Skeletal muscle satellite cell (primary cell): Measurements from ENCODE around the gene ITGA3.

Experiments used
- H3K27me3 ChIP-seq: 2 replicates; pipeline ENCODE4 v1.7.0; 2013; ENCODE audit warnings: low read length; ENCODE audit not compliant: control insufficient read depth, insufficient read depth
- H3K36me3 ChIP-seq: 2 replicates; pipeline ENCODE4 v1.7.0; 2013; ENCODE audit warnings: mild to moderate bottlenecking, control low read depth, low read length; ENCODE audit not compliant: insufficient read depth
- H3K4me1 ChIP-seq: 2 replicates; pipeline ENCODE4 v1.7.0; 2013; ENCODE audit warnings: low read length; ENCODE audit not compliant: control insufficient read depth, insufficient read depth
- H3K4me2 ChIP-seq: 2 replicates; pipeline ENCODE4 v1.7.0; 2013; ENCODE audit warnings: mild to moderate bottlenecking, low read length
- H3K4me3 ChIP-seq: 2 replicates; pipeline ENCODE4 v1.7.0; 2013; ENCODE audit warnings: low read length
- H3K9ac ChIP-seq: 2 replicates; pipeline ENCODE4 v1.7.0; 2013; ENCODE audit warnings: mild to moderate bottlenecking, low read depth, low read length, moderate library complexity
- H3K9me3 ChIP-seq: replicated peaks from 2 replicates; pipeline ENCODE4 v1.7.0; 2013; ENCODE audit warnings: mild to moderate bottlenecking, control low read depth, low read length

The ITGA3 gene

DNA sequence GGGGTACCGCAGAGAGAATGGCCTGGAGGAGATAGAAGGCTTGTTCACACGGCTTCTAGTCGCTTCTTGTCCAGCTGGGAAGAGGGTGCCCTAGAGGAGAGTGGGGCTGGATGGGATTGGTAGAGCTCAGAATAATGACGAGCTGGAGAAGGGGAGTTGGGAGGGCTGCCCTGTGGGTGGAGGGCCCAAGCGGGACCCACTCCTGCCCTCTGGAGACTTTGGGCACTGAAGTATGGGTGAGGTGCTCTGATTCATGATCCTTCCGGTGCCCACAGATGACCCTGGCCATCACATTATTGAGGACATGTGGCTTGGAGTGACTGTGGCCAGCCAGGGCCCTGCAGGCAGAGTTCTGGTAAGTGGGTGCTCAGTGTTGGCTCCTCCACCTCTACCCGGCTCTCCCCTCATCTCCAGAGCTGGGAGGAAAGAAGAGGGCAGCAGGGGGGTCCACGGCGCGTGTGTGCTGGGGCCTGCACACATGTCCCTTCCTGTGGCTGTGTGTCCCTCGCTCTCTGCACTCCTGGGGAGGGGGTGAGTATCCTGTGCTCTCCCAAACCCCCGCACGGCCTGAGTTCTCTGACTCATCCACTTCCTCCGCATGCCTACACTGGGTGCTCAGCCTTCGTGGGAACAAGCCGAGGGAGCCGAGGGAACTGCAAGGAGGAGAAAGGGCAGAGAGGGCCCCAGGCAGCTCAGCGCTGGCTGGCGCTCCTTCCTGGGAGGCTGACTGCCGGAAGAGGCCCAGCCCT lies 8.5 kb downstream of the ITGA3 start:
- H3K4me3 ChIP-seq = peak overlapping the region; percentile 43

DNA sequence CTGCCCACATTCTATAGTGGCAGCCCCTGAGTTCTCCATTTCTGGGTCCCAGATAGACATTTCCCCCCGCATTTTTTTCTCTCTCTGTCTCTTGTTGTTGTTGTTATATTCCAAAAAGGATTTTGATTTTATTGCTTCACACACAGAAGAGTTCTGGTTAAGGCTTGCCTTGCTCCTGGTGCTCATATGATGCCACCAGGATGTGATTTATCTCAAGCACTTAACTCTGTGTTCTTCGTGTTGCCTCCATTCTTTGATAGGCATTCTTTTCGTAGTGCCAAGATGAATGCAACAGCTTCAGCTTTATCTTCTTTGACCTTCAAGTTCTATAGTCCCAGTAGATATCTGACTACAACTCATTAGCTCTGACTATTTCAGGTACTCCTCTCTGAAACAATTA lies 9.1 kb downstream of the ITGA3 start:
- peak overlapping the region; percentile 43 for H3K4me3 ChIP-seq
- peak overlapping the region; percentile 94 for H3K4me2 ChIP-seq
- peaks cover 49% of the 10 kb centered on the region for H3K36me3 ChIP-seq
- H3K9ac ChIP-seq = peak overlapping the region; percentile 84
- peaks cover 79% of the 10 kb centered on the region for H3K4me1 ChIP-seq
- no peaks in the 10 kb centered on the region for H3K27me3 ChIP-seq
- no peaks in the 10 kb centered on the region for H3K9me3 ChIP-seq

More for the DNA sequence above, 8.5 kb downstream of the ITGA3 start:
- no peaks in the 10 kb centered on the region for H3K27me3 ChIP-seq
- H3K4me1 ChIP-seq = peaks cover 85% of the 10 kb centered on the region
- peaks cover 43% of the 10 kb centered on the region for H3K36me3 ChIP-seq
- peak overlapping the region; percentile 84 for H3K9ac ChIP-seq
- H3K4me2 ChIP-seq = peak overlapping the region; percentile 94
- H3K9me3 ChIP-seq = no peaks in the 10 kb centered on the region

DNA sequence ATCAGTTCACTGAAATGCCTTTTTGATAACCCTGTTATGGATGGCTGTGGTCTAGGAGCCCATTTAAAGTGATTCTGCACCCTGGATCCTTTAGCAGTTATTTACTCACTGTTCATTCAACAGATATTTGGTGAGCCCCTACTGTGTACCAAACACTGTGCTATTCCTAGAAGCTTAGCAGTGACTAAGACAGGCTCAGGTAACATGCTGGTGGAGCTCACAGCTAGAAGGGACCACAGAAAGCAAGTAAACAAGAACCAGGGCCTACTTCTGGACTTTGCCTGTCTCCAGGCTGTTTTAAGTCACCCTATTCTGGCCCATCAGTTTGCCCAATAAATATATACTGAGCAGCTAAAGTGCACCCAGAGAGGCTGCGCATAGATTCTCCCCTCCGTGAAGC lies 11.1 kb downstream of the ITGA3 start:
- no peak overlapping the region for H3K4me2 ChIP-seq
- H3K27me3 ChIP-seq = no peaks in the 10 kb centered on the region
- H3K9me3 ChIP-seq = no peaks in the 10 kb centered on the region
- peaks cover 60% of the 10 kb centered on the region for H3K4me1 ChIP-seq
- H3K9ac ChIP-seq = peak overlapping the region; percentile 55
- no peak overlapping the region for H3K4me3 ChIP-seq
- peaks cover 64% of the 10 kb centered on the region for H3K36me3 ChIP-seq

DNA sequence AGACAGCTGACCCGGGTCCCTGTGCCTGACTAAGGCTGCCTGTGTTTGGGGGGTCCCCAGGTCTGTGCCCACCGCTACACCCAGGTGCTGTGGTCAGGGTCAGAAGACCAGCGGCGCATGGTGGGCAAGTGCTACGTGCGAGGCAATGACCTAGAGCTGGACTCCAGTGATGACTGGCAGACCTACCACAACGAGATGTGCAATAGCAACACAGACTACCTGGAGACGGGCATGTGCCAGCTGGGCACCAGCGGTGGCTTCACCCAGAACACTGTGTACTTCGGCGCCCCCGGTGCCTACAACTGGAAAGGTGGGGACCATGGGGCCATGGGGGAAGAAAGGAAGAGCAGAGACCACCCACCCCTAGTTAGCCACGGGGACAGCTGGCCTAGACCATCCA lies 12.1 kb downstream of the ITGA3 start:
- Histone ChIP-seq H3K4me3 (no peak overlapping the region), H3K36me3 (peaks cover 73% of the 10 kb centered on the region), H3K9ac (no peak overlapping the region), H3K9me3 (no peaks in the 10 kb centered on the region), H3K4me2 (no peak overlapping the region), H3K27me3 (no peaks in the 10 kb centered on the region), H3K4me1 (peaks cover 50% of the 10 kb centered on the region)

DNA sequence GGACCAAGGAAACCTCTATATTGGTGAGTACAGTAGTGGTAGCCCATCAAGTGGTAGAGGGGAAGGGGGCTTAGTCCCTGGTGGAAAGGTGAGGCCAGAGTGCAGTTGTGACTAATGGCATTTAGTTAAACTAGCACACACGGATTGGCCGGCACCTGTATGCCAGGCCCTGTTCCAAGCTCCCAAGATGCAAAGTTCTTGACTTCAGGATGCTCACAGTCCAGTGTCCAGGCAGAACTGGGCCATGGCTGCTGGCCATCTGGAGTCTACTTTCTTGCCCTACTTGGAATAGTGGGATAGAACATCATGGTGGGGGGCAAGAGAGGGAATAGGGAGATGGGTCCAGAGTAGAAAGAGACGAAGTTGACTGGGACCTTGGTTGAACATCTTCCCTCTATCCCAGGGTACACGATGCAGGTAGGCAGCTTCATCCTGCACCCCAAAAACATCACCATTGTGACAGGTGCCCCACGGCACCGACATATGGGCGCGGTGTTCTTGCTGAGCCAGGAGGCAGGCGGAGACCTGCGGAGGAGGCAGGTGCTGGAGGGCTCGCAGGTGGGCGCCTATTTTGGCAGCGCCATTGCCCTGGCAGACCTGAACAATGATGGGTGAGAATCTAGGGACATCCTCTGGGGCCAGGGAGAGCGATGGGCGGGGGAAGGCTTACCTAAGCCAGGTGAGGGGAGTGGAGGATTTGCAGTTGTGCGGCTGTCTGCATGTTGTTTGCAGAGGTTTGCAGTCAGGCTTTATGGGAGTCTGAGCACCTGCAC lies 15.2 kb downstream of the ITGA3 start:
- no peaks in the 10 kb centered on the region for H3K27me3 ChIP-seq
- no peak overlapping the region for H3K4me3 ChIP-seq
- no peak overlapping the region for H3K9ac ChIP-seq
- no peak overlapping the region for H3K4me2 ChIP-seq
- H3K9me3 ChIP-seq = no peaks in the 10 kb centered on the region
- H3K36me3 ChIP-seq = peaks cover 94% of the 10 kb centered on the region
- H3K4me1 ChIP-seq = peaks cover 19% of the 10 kb centered on the region

DNA sequence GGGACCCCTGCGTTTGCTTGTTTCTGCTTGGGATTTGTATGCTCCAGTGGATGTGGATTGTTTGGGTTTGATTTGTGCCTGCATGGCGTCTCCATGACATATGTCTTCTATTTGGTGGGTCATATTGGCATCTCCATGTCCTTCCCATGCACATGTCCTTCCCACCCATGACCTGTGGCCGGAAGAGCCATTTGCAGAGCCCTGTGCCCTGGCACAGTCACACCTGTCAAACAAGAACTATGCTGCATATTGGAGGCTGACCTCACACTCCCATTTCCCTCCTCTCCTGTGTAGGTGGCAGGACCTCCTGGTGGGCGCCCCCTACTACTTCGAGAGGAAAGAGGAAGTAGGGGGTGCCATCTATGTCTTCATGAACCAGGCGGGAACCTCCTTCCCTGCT lies 15.8 kb downstream of the ITGA3 start:
- peaks cover 13% of the 10 kb centered on the region for H3K4me1 ChIP-seq
- no peak overlapping the region for H3K4me3 ChIP-seq
- H3K27me3 ChIP-seq = no peaks in the 10 kb centered on the region
- H3K36me3 ChIP-seq = peaks cover 94% of the 10 kb centered on the region
- no peak overlapping the region for H3K9ac ChIP-seq
- H3K9me3 ChIP-seq = no peaks in the 10 kb centered on the region
- no peak overlapping the region for H3K4me2 ChIP-seq

DNA sequence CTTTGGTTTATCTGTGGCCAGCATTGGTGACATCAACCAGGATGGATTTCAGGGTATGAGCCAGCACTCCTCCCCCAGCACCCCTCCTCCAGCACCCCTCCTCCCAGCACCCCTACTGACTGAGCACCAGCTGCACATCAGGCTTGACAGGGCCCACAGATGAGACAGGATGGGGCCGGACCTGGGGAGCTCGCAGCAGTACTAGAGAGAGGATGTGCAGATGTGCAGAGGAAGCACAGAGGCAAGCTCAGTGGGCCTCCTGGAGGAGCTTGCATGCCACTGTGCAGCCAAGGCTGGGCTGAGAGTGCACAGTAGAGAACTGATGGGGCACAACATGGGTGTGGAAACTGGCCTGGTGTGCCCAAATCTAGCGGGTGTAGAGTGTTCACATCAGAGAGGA lies 16.2 kb downstream of the ITGA3 start:
- H3K27me3 ChIP-seq = no peaks in the 10 kb centered on the region
- peaks cover 94% of the 10 kb centered on the region for H3K36me3 ChIP-seq
- H3K4me1 ChIP-seq = peaks cover 8% of the 10 kb centered on the region
- H3K9ac ChIP-seq = no peak overlapping the region
- H3K4me3 ChIP-seq = no peak overlapping the region
- H3K9me3 ChIP-seq = no peaks in the 10 kb centered on the region
- H3K4me2 ChIP-seq = no peak overlapping the region

DNA sequence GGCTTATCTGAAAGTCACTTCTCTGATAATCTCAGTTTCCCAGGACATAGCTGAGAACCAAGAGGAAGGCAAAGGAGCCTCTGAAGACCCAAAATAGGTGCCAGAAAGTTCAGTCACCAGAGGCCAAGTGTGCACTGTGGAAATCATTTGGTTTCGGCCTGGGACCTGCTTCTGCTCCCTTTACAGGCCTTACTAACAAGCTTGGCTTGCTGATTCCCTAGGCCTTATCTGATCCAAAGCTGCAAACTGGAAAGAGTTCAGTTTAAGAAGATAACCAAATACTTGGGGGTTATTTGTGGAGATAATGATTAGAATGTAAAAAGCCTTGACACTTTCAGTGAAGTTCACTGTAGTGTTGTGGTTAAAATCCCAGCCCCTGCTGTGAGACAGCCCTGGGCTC lies 17.0 kb downstream of the ITGA3 start:
- no peak overlapping the region for H3K4me2 ChIP-seq
- H3K9ac ChIP-seq = no peak overlapping the region
- H3K36me3 ChIP-seq = peaks cover 94% of the 10 kb centered on the region
- no peaks in the 10 kb centered on the region for H3K9me3 ChIP-seq
- H3K4me3 ChIP-seq = no peak overlapping the region
- peaks cover under 1% of the 10 kb centered on the region for H3K4me1 ChIP-seq
- H3K27me3 ChIP-seq = no peaks in the 10 kb centered on the region

DNA sequence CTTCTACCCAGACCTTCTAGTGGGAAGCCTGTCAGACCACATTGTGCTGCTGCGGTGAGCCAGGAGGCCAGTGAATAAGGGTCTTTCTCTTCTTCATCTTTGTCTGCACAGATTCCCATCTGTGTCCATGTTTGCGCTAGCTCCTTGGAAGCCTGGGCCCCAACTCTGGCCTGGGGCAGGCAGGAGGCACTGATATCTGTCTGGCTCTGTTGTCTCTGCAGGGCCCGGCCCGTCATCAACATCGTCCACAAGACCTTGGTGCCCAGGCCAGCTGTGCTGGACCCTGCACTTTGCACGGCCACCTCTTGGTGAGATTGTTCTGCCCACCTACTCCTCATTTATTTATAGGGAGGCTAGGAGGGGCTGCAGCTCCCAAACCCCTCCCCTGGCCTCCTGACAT lies 18.3 kb downstream of the ITGA3 start:
- Histone ChIP-seq H3K4me1 (peaks cover 8% of the 10 kb centered on the region), H3K9me3 (no peaks in the 10 kb centered on the region), H3K4me2 (no peak overlapping the region), H3K9ac (no peak overlapping the region), H3K27me3 (no peaks in the 10 kb centered on the region), H3K4me3 (no peak overlapping the region), H3K36me3 (peaks cover 98% of the 10 kb centered on the region)

DNA sequence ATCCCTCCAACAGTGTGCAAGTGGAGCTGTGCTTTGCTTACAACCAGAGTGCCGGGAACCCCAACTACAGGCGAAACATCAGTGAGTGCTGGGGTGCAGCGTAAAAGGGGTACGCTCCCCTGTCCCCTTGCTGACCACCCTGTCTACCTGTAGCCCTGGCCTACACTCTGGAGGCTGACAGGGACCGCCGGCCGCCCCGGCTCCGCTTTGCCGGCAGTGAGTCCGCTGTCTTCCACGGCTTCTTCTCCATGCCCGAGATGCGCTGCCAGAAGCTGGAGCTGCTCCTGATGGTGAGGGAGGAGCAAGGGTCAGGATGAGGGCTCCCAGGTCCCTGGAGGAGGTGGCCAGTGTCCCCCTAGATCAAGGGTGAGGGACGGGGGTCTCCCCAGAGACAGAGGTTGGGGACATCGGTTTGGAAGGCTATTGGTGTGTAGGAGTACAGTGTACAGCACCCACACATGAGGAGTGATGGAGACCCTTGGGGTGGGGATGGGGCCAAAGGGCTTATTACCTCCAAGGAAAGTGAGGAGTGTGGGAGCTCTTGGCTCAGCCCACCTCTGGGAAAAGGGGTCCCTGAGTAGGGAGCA lies 19.6 kb downstream of the ITGA3 start:
- peaks cover 98% of the 10 kb centered on the region for H3K36me3 ChIP-seq
- no peak overlapping the region for H3K9ac ChIP-seq

DNA sequence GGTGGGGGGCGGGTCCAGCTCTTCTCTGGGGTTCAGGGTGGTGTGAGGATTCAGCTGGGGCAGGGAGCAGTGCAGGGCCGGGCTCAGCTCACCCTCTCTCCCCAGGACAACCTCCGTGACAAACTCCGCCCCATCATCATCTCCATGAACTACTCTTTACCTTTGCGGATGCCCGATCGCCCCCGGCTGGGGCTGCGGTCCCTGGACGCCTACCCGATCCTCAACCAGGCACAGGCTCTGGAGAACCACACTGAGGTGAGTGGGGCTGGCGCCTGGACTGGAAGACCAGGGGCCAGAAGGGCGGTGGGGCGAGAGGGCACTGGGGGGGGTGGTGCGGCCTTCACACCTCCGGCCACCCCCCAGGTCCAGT lies 20.3 kb downstream of the ITGA3 start:
- H3K36me3 ChIP-seq = peaks cover 98% of the 10 kb centered on the region
- H3K9ac ChIP-seq = no peak overlapping the region
- H3K27me3 ChIP-seq = no peaks in the 10 kb centered on the region
- H3K4me2 ChIP-seq = no peak overlapping the region
- no peak overlapping the region for H3K4me3 ChIP-seq
- no peaks in the 10 kb centered on the region for H3K9me3 ChIP-seq
- H3K4me1 ChIP-seq = peaks cover 16% of the 10 kb centered on the region

More for the DNA sequence above, 19.6 kb downstream of the ITGA3 start:
- peaks cover 16% of the 10 kb centered on the region for H3K4me1 ChIP-seq
- no peaks in the 10 kb centered on the region for H3K9me3 ChIP-seq
- no peaks in the 10 kb centered on the region for H3K27me3 ChIP-seq
- no peak overlapping the region for H3K4me2 ChIP-seq
- H3K4me3 ChIP-seq = no peak overlapping the region
